ENCODE results near the gene FIG4. TPM values are rescaled to one million over a fixed set of nuclear protein-coding genes. Genes with fewer than 3 reads are reported as not detected.

The FIG4 gene
- total RNA-seq, 1 experiment from 2014 or later: 5.6 TPM

DNA sequence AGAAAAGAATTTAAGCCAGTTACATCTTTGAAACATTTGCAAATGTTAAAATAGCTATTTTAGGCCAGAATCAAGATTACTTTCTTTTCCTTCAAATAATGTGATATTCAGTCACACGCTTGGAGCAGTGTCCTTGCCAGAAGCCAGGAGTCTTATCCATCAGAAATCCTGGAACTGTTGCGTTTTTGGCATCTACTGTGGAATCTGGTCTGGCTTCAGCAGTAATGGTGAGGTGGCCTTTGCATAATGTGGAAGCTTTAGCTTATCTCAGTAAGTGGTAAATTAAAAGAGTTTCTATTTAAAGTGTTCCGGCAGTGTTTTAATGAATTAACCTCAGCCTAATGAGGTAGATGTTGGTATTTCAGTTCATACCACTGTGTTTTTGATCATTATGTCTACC lies 97.6 kb downstream of the FIG4 start:
- no peak for DNase-seq
- Histone ChIP-seq H3K4me1 (peaks cover 19% of the 10 kb centered on the region), H3K4me3 (no peak overlapping the region), H3K27me3 (no peaks in the 10 kb centered on the region), H3K27ac (no peak overlapping the region), H3K36me3 (no peaks in the 10 kb centered on the region), H3K9me3 (replicated peaks) (no peaks in the 10 kb centered on the region)

DNA sequence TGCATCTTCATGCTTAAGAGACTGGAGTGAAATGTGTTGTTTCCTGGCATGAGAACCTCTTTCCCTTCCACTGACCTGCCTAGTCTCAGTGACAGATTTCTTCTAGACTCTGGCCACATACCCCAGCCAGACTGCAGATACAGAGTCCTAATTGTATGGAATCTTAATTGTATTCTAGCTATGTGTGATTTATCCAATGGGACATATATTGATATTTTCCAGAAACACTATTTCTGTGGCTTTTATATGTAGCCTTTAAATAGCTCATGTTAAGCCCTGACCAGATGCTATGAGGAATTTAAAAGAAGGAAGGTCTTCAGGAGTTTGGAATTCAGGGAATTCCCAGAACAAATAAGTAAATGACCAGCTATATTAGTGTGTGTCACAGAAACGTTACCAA lies 99.0 kb downstream of the FIG4 start:
- no peaks in the 10 kb centered on the region for H3K9me3 ChIP-seq (replicated peaks)
- H3K27me3 ChIP-seq: no peaks in the 10 kb centered on the region
- no peaks in the 10 kb centered on the region for H3K36me3 ChIP-seq
- peak overlapping the region; percentile 19; the same call in 1 of the 2 replicates for H3K27ac ChIP-seq
- peak in 1 of 2 experiments; percentile 21 for DNase-seq
- peaks cover 26% of the 10 kb centered on the region for H3K4me1 ChIP-seq
- no peak overlapping the region for H3K4me3 ChIP-seq

DNA sequence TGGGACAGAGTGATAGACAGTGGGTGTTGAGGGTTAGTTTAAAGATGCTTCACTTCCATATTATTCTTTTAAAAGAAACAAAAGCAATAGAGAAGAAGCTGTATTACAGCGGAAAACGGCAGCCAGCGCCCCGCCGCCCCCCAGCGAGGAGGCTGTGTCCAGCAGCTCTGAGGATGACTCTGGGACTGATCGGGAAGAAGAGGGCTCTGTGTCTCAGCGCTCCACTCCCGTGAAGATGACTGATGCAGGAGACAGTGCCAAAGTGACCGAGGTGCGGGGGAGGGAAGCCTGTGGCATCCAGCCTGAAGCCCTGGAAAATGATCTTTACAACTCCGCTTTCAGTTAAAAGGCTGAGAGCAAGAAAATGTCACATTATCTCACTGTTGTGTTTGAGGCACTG lies 100.2 kb downstream of the FIG4 start:
- H3K4me1 ChIP-seq: peaks cover 26% of the 10 kb centered on the region
- H3K27me3 ChIP-seq: no peaks in the 10 kb centered on the region
- H3K27ac ChIP-seq: no peak overlapping the region
- no peaks in the 10 kb centered on the region for H3K9me3 ChIP-seq (replicated peaks)
- H3K4me3 ChIP-seq: no peak overlapping the region
- H3K36me3 ChIP-seq: no peaks in the 10 kb centered on the region
- no peak for DNase-seq

DNA sequence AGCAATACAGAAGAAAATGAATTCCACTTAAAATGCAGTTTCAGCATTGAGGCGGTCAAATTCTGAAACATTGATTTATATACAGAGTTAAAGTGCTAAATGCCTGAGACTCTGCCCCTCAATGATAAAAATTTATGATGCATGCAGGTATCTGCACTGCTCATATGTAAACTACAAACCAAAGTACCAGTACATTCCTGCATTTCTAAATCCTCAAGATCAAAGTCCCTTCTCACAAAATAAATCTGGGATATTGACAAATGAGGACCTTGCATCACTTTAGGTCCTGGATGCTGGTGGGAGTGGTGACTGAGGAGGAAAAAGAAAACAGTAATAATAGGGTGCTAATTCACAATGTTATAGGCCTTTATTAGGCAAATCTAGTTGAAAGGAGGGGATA lies 101.9 kb downstream of the FIG4 start:
- no peak for DNase-seq
- no peak overlapping the region for H3K4me3 ChIP-seq
- H3K36me3 ChIP-seq: no peaks in the 10 kb centered on the region
- H3K27ac ChIP-seq: no peak overlapping the region
- no peaks in the 10 kb centered on the region for H3K27me3 ChIP-seq
- peaks cover 26% of the 10 kb centered on the region for H3K4me1 ChIP-seq
- no peaks in the 10 kb centered on the region for H3K9me3 ChIP-seq (replicated peaks)

DNA sequence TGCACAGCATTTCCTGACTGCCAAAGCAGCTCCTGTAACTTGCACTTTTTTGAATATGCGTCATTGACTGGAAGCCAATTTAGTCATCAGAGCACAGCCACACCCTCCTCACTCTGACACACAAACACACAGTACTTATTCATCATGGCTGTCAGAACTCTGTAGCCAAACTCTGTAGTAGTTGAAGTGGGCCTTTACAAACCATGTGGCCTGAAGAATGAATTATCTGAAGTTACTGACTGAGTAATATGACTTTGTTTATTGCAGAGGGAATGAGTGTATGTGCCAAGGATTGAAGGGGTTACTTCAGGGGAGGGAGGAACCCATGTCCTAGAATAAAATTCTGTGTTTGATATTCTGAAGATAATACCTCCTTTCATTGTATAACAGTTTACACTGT lies 102.7 kb downstream of the FIG4 start:
- Histone ChIP-seq H3K27ac (0 out of 2 replicates have a peak overlapping the region, but pooled peaks have one; percentile 11), H3K4me3 (no peak overlapping the region)

DNA sequence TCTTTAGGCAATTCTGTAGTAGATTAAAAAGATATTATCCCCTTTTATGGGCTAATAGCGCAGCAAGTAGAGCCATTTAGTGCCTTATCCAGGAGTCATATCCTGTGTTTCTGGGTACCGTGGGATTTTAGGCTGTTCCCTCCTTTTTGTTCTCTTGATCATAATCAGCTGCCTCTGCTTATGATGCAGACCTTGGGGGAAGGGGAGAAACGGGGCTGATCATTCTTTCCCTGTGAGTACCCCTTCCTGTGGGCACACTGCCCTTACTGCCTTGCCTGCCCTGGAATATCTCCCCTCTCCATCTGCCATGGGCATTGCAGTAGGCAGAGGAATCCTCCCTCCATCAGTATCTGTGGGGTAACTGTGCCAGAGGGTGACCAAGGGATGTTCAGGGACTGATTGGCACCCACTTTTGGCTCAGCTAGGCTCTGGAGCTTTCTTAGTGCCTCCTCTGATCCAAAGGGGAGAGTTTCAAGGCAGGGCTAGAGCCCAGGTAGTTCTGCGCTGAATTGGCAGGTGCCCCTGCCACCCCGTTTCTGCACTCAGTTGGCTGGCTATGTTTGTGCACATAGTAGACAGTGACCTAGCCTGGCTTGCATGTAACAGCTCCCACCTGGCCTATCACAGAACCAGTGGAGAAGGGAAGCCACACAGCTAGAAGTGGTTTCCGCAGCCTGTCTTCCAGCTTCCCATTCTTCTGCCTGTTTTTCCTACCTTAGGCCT lies 103.3 kb downstream of the FIG4 start:
- H3K9me3 ChIP-seq (replicated peaks): no peaks in the 10 kb centered on the region
- no peaks in the 10 kb centered on the region for H3K36me3 ChIP-seq
- no peaks in the 10 kb centered on the region for H3K27me3 ChIP-seq
- no peak overlapping the region for H3K4me3 ChIP-seq
- H3K27ac ChIP-seq: 0 out of 2 replicates have a peak overlapping the region, but pooled peaks have one; percentile 11
- DNase-seq: no peak
- peaks cover 27% of the 10 kb centered on the region for H3K4me1 ChIP-seq

More for the DNA sequence above, 102.7 kb downstream of the FIG4 start:
- Histone ChIP-seq H3K36me3 (no peaks in the 10 kb centered on the region), H3K27me3 (no peaks in the 10 kb centered on the region), H3K4me1 (peaks cover 26% of the 10 kb centered on the region), H3K9me3 (replicated peaks) (no peaks in the 10 kb centered on the region)
- no peak for DNase-seq

DNA sequence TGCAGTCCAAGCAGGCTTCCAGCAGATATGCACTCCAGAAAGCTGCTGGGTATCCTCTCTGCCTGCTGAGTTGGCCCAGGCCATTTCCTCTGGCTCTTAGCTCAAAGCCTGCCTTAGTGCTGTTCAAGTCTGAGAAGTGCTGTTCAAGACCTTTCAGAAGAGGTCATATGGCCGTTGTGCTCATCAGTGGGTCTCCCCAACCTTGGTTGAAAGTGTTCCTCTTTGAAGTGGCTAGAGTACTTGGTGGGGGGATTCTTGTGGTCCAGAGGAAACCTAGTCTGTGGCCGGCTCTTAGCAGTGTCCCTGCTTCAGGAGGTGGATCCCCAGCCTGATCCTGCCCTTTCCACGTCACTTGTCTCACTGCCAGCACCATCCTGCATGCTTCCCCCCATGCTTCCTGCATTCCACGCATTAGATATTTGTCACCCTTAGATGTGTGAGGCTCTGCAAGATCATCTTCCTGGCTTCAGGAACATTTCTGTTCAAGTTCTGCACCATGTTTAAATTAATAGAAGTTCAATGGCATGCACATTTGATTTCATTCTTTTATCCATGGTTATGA lies 105.0 kb downstream of the FIG4 start:
- DNase-seq: no peak
- Histone ChIP-seq H3K4me1 (peaks cover 19% of the 10 kb centered on the region), H3K27me3 (no peaks in the 10 kb centered on the region), H3K36me3 (no peaks in the 10 kb centered on the region), H3K9me3 (replicated peaks) (no peaks in the 10 kb centered on the region), H3K4me3 (no peak overlapping the region), H3K27ac (no peak overlapping the region)

DNA sequence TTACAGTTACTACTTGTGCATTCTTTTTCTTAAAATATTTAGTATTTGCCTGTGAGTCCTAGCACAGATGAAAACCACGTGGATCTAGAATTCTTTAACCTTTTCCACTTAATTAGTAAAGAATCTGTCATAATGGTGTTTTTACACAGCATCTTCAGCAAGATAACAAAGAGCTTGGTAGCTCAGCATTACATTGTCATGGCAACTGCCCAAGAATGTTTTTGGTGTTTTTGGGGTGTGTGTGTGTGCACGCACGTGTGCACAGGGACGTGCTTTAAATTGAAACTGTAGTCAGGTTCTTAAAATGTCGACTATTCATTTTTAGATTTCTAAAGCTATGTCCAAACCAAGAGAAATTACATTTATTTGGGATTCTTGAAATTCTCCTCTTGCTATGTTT lies 108.0 kb downstream of the FIG4 start:
- Histone ChIP-seq H3K9me3 (replicated peaks) (no peaks in the 10 kb centered on the region), H3K27ac (no peak overlapping the region), H3K4me3 (no peak overlapping the region), H3K27me3 (no peaks in the 10 kb centered on the region), H3K4me1 (peaks cover 9% of the 10 kb centered on the region; the same call in 1 of the 2 replicates), H3K36me3 (no peaks in the 10 kb centered on the region)
- DNase-seq: no peak

DNA sequence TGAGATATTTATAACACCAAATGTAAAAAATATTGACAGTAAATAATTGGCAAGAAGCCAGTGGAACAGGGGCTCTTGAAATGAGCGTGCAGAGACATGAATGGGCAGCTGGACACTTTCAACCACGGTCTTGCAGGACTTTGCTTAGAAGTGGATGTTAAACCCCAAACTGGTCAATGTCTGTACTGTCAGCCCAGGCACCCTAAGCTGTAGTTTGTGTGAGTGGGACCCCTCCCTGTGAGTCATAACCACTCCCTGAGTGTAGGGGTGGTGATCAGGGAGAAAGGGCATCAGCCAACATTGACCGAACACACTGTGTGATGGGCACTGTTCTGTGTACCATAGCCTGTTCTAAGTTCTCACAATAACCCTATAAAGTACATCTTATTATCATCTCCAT lies 108.6 kb downstream of the FIG4 start:
- Histone ChIP-seq H3K4me3 (no peak overlapping the region), H3K4me1 (peaks cover 7% of the 10 kb centered on the region; the same call in 1 of the 2 replicates), H3K27ac (no peak overlapping the region), H3K9me3 (replicated peaks) (no peaks in the 10 kb centered on the region), H3K36me3 (no peaks in the 10 kb centered on the region), H3K27me3 (no peaks in the 10 kb centered on the region)
- peak; percentile 45 to 52 for DNase-seq

DNA sequence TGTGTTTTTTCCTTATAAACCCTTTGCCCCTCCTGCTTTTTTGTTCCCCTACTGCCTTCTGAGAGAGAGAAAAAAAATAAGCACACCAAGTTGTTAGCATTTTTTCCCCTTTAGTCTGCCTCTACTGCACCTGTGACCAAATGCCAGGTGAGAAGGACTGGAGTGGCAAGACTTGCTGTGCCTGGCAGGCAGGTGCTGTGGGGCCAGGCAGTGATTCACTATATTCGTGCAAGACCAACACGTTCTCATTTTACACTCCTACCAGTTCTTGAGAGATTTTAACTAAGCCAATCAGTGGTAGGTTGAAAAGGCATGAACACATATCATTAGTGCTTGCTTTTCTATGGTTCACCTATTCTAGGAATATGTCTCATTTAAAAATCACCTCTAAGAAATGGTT lies 109.7 kb downstream of the FIG4 start:
- no peak overlapping the region for H3K27ac ChIP-seq
- no peaks in the 10 kb centered on the region for H3K36me3 ChIP-seq
- peaks cover 7% of the 10 kb centered on the region; the same call in 1 of the 2 replicates for H3K4me1 ChIP-seq
- no peak for DNase-seq
- H3K4me3 ChIP-seq: no peak overlapping the region
- no peaks in the 10 kb centered on the region for H3K9me3 ChIP-seq (replicated peaks)
- H3K27me3 ChIP-seq: no peaks in the 10 kb centered on the region

DNA sequence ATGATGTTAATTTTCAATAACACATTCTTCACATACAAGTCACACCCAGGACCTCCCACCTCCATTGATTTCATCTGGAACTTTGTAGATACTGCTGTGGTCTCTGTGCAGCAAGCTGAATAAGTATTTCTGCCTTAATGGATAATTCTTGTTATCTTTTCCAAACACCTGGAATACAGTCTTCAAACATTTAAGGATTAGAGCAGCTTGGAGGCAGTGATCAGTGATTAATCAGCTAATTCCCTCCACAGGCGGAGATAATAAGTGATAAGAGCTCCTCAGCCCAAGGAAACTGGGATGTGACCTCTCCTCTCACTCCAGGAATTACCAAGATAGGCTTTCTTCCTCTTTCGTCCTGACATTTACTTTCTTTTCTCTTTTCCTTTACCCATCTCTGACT lies 110.7 kb downstream of the FIG4 start:
- H3K36me3 ChIP-seq: no peaks in the 10 kb centered on the region
- no peak overlapping the region for H3K27ac ChIP-seq
- H3K27me3 ChIP-seq: no peaks in the 10 kb centered on the region
- no peak for DNase-seq
- no peaks in the 10 kb centered on the region for H3K9me3 ChIP-seq (replicated peaks)
- no peak overlapping the region for H3K4me3 ChIP-seq
- peaks cover 7% of the 10 kb centered on the region; the same call in 1 of the 2 replicates for H3K4me1 ChIP-seq

DNA sequence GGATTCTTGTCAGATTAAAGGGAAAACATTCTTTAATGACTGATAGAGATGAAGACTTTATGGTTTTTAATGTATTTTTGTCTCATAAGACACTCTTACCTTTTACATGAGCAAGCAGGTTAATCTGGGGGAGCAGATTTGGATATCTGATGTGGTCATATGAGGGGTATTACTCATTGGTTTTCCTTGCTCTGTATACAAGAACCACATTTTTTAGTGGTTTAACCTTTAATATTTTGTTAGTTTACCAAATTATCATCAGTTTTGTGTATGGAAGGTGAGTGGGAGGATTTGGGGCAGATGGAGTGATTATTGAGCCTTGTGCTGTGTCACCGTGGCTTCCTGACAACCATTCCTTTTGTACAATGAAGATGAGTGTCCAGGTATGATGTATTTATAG lies 112.9 kb downstream of the FIG4 start:
- Histone ChIP-seq H3K27me3 (no peaks in the 10 kb centered on the region), H3K36me3 (no peaks in the 10 kb centered on the region), H3K27ac (no peak overlapping the region), H3K4me1 (peaks cover 7% of the 10 kb centered on the region; the same call in 1 of the 2 replicates), H3K4me3 (no peak overlapping the region), H3K9me3 (replicated peaks) (no peaks in the 10 kb centered on the region)
- DNase-seq: no peak

DNA sequence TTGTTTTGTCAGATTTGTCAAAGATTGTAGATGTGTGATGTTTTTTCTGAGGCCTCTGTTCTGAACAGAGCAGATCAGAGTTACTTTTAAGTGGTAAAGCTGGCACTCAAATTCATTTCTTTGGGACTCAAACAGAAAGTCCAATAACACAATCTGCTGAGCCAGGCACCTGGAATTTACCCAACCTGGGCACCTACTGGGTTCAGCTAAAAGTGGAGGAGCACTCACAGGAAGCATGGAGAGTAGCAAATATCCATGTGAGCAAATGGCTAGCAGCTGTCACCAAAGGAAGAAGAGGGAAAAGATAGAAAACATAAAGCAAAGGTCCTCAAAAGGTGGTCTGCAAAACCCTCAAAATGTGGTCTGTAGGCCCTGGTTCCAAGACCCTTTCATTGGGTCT lies 116.8 kb downstream of the FIG4 start:
- Histone ChIP-seq H3K4me3 (no peak overlapping the region), H3K36me3 (no peaks in the 10 kb centered on the region), H3K9me3 (replicated peaks) (no peaks in the 10 kb centered on the region), H3K4me1 (no peaks in the 10 kb centered on the region), H3K27me3 (no peaks in the 10 kb centered on the region), H3K27ac (no peak overlapping the region)
- DNase-seq: no peak

DNA sequence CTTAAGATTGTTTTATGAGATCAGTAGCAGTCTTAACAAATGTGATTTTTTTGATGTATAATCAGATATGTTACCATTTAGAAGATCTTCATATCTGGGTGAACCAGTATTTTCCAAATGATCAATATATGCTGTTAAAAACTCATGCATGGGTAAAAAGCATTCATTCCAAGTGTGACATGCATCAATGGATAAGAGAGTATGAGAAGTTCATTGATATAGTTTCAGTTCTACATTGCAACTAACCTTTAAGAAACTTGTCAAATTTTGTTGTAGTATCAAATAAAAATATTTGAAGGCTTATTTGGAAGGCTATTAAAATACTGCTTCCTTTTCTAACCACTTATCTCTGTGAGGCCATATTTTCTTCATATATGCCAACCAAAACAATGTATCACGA lies 117.7 kb downstream of the FIG4 start:
- no peak overlapping the region for H3K4me3 ChIP-seq
- no peaks in the 10 kb centered on the region for H3K4me1 ChIP-seq
- DNase-seq: no peak
- no peaks in the 10 kb centered on the region for H3K9me3 ChIP-seq (replicated peaks)
- H3K27me3 ChIP-seq: no peaks in the 10 kb centered on the region
- no peak overlapping the region for H3K27ac ChIP-seq
- no peaks in the 10 kb centered on the region for H3K36me3 ChIP-seq

DNA sequence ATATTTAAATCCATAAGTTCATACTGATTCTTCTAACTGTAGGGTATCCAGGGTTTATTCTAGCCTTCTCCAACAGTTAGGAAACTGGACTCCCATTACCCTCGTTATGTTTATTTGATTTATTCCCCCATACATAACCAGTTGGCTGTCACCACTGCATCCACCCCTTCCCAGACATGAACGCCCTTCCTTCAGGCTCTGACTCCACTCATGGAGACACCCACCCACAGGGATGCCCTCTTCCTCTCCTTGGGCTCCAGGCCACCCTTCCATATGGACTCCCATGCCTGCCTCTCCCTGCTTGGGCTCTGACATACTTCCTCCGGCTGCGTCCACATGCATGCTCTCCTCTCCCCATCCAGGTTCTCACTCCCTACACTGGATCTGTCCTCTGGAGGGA lies 124.0 kb downstream of the FIG4 start:
- no peak overlapping the region for H3K27ac ChIP-seq
- H3K36me3 ChIP-seq: no peaks in the 10 kb centered on the region
- no peak for DNase-seq
- peaks cover 16% of the 10 kb centered on the region for H3K4me1 ChIP-seq
- H3K4me3 ChIP-seq: no peak overlapping the region
- no peaks in the 10 kb centered on the region for H3K9me3 ChIP-seq (replicated peaks)
- no peaks in the 10 kb centered on the region for H3K27me3 ChIP-seq

Measured in SJCRH30 (cell line).